ENCODE data around the gene TMEM151B. TPM values are rescaled to one million over a fixed set of nuclear protein-coding genes. Genes with fewer than 3 reads are reported as not detected.

TMEM151B gene
- polyA plus RNA-seq, 10 donors: 0.07 to 1.1 (median 0.33) TPM

GRCh38 chr6:44278774-44279697 lies 8.8 kb downstream of the TMEM151B start:
- DNase-seq: no peak

- DNase-seq: no peak
Observed at GRCh38 chr6:44284121-44284520, 13.9 kb downstream of the TMEM151B start.

GRCh38 chr6:44284867-44285266 lies 14.6 kb downstream of the TMEM151B start:
- DNase-seq: no peak

GRCh38 chr6:44285552-44286284 lies 15.5 kb downstream of the TMEM151B start:
- DNase-seq: no peak

- DNase-seq: no peak
Observed at GRCh38 chr6:44286285-44286565, 16.0 kb downstream of the TMEM151B start.

- DNase-seq: no peak
Observed at GRCh38 chr6:44286747-44287146, 16.5 kb downstream of the TMEM151B start.

DNA sequence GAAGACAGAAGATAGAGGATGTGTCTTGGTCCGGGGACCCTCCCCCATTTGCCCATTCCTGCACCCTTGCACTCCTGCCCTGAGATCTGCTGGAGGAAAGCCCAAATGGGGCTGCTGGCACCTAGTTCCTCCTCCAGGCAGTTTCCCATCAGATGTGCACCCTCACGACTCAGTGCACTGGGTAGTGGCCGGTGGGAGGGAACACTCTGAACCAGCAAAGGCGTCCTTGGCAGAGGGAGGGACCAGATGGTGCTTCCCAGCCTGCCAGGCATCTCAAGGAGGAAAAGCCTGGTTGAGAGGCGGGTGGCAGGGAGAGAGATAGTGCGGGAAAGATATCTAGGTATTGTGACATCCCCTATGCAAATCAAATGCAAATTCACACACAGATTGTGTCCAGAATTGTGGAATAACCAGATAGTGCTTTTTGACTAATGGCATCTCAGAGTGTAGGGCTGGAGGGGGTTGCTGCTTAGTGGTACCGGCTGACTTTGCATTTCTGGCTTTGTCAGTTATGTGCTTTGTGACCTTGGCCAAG lies 19.5 kb downstream of the TMEM151B start:
- DNase-seq: no peak

GRCh38 chr6:44291841-44292240 lies 21.6 kb downstream of the TMEM151B start:
- DNase-seq: peak in 1 of 3 donors; percentile 6

DNA sequence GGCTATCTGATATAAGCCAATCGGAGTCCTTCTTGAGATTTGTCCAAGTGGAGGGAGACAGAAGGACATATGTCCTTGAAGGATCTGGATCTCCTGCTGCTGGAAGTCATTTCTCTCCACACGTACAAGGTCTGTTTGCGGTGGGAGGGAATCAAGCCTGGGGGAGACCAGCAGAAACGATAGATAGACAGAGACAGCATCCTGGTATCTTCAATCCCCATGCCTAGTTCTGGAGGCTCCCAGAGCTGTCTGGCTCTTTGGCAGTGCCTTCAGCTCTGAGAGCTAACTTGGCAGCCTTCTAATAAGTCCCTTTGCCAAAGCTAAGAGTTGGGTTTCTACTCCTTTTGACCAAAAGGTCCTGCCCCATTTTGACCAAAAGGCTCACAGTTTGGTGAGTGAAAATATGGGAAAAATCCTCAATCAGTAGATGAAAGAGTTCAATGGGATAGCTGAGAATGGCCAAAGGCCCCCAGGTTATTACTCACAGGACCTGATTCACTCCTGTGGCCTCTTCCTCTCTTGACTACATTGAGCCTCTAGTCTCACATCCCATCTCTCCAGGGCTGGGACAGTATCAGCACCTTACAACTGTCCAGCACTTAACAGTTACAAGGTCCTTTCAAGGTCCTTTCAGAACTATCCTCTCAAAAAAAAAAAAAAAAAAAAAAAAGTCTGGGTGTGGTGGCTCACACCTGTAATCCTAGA lies 22.6 kb downstream of the TMEM151B start:
- no peak for DNase-seq

- no peak for DNase-seq
Observed at GRCh38 chr6:44294832-44295791, 24.9 kb downstream of the TMEM151B start.

- DNase-seq: peak; percentile 4 to 65 (median 42)
Observed at GRCh38 chr6:44297063-44298038, 27.1 kb downstream of the TMEM151B start.

- DNase-seq: no peak
Observed at GRCh38 chr6:44298055-44298803, 28.0 kb downstream of the TMEM151B start.

GRCh38 chr6:44298864-44299263 lies 28.6 kb downstream of the TMEM151B start:
- DNase-seq: no peak

DNA sequence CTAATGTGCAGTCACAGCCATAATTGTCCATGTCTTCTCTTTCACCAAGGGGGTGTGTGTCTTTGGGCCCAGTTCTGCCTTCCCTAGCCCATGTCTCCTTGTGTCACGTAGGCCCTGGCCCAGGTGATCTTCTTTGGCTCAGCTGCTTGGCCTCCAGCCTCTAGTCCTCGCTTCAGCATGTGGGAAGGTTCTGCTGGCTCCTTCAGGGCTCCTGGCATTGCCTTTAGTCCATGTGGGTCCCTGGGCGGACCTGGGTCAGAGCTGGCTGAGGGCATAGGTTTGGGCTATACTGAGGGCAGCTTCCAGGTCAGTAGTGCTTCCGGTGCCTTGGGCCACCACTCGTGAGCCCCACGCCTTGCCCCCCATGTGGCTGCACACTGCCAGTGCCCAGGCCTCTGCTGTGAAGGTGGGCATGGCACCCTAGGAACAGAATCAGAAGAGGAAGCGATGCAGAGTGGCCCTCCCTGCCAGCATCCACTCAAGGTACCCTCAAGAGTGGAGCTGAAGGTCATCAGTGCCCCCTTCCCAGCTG lies 30.1 kb downstream of the TMEM151B start:
- DNase-seq: no peak

DNA sequence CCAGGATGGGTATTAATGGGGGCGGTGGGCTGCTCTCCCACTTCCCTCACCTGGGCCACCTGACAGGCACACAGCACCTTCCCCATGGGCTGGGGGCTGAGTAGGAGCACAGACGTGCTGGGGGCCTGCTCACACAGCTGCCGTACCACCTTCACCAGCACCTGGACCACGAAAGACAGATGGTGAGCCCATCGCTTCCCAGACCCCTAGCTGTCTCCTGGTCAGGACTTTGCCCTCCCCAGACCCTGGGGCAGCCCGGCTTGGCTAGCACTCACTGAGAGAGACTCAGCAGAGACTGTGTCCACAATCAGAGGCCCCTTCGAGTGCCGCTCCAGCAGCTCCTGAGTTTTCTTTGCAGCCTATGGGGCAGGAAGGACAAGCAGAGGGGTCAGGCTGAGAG lies 30.9 kb downstream of the TMEM151B start:
- no peak for DNase-seq

GRCh38 chr6:44301782-44302564 lies 31.7 kb downstream of the TMEM151B start:
- DNase-seq: no peak

DNA sequence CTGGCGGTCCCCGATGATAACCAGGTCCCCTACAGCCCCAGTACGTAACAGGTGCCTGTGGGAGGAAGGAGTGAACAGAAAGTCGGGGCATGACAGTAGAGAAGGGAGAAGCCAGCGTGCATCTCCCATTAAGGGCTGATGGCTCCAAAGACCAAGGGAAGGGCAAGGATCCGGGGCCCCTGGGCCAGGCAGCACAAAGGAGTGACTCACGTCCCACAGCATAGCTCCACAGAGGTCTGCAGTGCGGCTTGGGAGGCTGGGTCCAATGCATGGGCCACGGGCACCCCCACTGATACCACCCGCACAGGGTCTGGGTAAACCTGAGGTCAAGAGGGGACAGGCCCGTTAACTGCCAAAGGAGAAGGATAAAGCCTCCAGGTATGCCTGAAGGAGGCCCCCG lies 32.6 kb downstream of the TMEM151B start:
- DNase-seq: no peak

DNA sequence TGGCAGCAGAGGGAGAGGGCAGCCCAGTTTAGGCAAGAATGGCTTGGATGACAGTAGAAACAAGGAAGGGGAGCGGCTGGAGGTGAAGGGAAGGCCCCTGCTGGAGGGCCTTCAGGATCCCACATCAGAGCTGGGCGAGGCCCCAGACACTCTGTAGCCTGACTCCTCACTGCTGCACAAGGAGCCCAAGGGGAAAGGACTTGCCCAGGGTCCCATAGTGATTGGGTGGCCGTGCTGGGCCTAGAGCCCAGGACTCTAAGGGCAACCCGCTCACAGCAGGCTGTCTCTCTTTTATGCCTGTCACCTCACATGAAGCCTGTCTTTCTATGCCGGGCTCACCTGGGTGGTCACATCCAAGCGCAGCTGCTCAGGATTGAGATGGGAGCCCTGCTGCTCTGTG lies 33.6 kb downstream of the TMEM151B start:
- no peak for DNase-seq

All from muscle of back (tissue), 11 donors.